MM.1S (cell line): ENCODE data around the gene DUSP9.

Source experiments
- DNase-seq: peaks from one replicate; pipeline ENCODE4 v3.0.0-alpha.2; 2015
- H2AFZ ChIP-seq: fragments of 300-600 bp; sonication (generic); 2 replicates; pipeline ENCODE4 v1.6.0; 2016; ENCODE audit warnings: antibody characterized with exemption, low read length
- H3F3A ChIP-seq: fragments of 300-600 bp; sonication (generic); 2 replicates; pipeline ENCODE4 v1.6.1; 2016; ENCODE audit warnings: mild to moderate bottlenecking, antibody characterized with exemption, low read length, moderate library complexity, mixed read lengths; ENCODE audit not compliant: insufficient read depth
- H3K27ac ChIP-seq: fragments of 300-600 bp; sonication (generic); 2 replicates; pipeline ENCODE4 v1.5.1; 2016; ENCODE audit warnings: mild to moderate bottlenecking, low read length
- H3K27me3 ChIP-seq: fragments of 300-600 bp; sonication (generic); replicated peaks from 2 replicates; pipeline ENCODE4 v1.6.0; 2016; ENCODE audit warnings: low read length; ENCODE audit not compliant: insufficient read depth
- H3K36me3 ChIP-seq: fragments of 300-600 bp; sonication (generic); replicated peaks from 2 replicates; pipeline ENCODE4 v1.6.1; 2016; ENCODE audit warnings: mild to moderate bottlenecking, low read length, mixed read lengths; ENCODE audit not compliant: insufficient read depth
- H3K4me1 ChIP-seq: fragments of 300-600 bp; sonication (generic); 2 replicates; pipeline ENCODE4 v1.6.1; 2016; ENCODE audit warnings: low read length, mixed read lengths
- H3K4me2 ChIP-seq: fragments of 300-600 bp; sonication (generic); 2 replicates; pipeline ENCODE4 v1.6.0; 2016; ENCODE audit warnings: low read depth, low read length
- H3K4me3 ChIP-seq: fragments of 300-600 bp; sonication (generic); 2 replicates; pipeline ENCODE4 v1.5.1; 2016; ENCODE audit warnings: low read length, mixed read lengths
- H3K79me2 ChIP-seq: fragments of 300-600 bp; sonication (generic); 2 replicates; pipeline ENCODE4 v1.6.1; 2016; ENCODE audit warnings: mixed run types, low read length, mixed read lengths
- H3K9ac ChIP-seq: fragments of 300-600 bp; sonication (generic); 2 replicates; pipeline ENCODE4 v1.6.1; 2016; ENCODE audit warnings: low read length, mixed read lengths
- H3K9me2 ChIP-seq: fragments of 300-600 bp; sonication (generic); replicated peaks from 2 replicates; pipeline ENCODE4 v1.6.1; 2016; ENCODE audit warnings: mild to moderate bottlenecking, low read length, mixed read lengths; ENCODE audit not compliant: insufficient read depth
- H3K9me3 ChIP-seq: fragments of 300-600 bp; sonication (generic); replicated peaks from 2 replicates; pipeline ENCODE4 v1.6.1; 2016; ENCODE audit warnings: mild to moderate bottlenecking, low read length, mixed read lengths; ENCODE audit not compliant: insufficient read depth
- H4K20me1 ChIP-seq: fragments of 300-600 bp; sonication (generic); 2 replicates; pipeline ENCODE4 v1.6.1; 2016; ENCODE audit warnings: mild to moderate bottlenecking, low read length, moderate library complexity, mixed read lengths; ENCODE audit not compliant: insufficient read depth
- CTCF ChIP-seq: fragments of 300-600 bp; sonication (generic); IDR thresholded peaks from 2 replicates; pipeline ENCODE4 v1.5.1; 2016; ENCODE audit warnings: antibody characterized with exemption, low read length, mixed read lengths
- EZH2 ChIP-seq: fragments of 300-600 bp; sonication (generic); optimal IDR thresholded peaks from 2 replicates; pipeline ENCODE3; 2017; ENCODE audit warnings: low read depth, mild to moderate bottlenecking, antibody characterized with exemption, low read length, mixed read lengths
- EZH2phosphoT487 ChIP-seq: fragments of 300-600 bp; sonication (generic); IDR thresholded peaks from 2 replicates; pipeline ENCODE4 v1.6.1; 2018; ENCODE audit warnings: antibody characterized with exemption, low read length

DUSP9 gene

DNA sequence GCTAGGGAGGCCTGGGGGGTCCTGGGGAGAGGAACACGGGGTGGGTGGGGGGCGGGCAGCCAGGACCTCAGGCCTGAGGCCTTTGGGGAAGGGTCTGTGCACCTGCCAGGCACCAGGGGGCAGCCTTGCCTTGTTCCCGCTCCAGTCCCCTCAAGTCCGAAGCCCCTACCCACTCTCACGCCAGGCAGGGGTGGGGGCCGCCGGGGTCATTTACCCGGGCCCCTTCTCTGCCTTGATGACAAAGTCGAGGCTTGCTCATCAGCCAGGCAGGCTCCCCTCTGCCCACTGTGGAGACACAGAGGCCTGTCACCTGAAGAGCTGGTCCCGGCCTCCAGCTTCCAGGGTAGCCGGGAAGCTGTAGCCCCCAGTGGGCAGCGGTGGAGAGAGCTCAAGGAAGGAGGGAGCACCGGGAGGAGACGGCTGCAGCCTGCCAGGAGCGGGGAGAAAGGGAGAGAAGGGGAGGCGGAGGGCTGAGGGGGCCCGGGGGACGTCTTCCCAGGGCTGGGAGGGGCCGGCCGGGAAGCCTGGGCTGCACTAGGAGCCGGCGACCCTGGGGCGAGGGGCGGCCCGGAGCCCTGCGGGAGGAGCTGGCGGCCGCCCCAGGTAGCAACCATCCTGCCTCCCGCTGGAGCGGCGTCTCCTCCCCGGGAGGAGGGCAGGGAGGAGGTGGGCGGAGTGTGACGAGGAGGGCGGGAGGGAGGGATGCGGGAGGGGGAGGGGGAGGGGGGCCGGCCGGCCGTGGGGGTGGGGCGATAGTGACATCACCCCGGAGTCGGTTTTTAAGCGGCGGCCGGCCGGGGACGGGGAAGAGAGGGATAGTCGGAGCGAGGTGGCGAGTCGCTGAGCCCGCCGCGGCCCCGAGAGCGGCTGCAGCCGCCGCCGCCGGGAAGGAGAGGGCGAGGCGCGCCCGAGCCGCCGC, 40.4 kb downstream of the DUSP9 start, which contains the start of gene SLC6A8:
Gene SLC6A8, plus strand, starts transcription at position 806 of the 919 bp plus-strand sequence. CDS start 649 bp downstream, outside the sequence.
- H3K9ac ChIP-seq: no peak within 1 kb of the TSS
- H3K36me3 ChIP-seq: no peaks in the 10 kb centered on the region
- H3K4me1 ChIP-seq: no peaks in the 10 kb centered on the region
- peaks cover 5% of the 10 kb centered on the region; the same call in 1 of the 2 replicates for H3K27me3 ChIP-seq
- H2AFZ ChIP-seq: peak within 1 kb of the TSS; percentile 51; the same call in 1 of the 2 replicates
- TF ChIP-seq CTCF: peak; percentile 33
- no peak for TF ChIP-seq EZH2
- no peaks in the 10 kb centered on the region for H3K79me2 ChIP-seq
- H3K4me2 ChIP-seq: peak within 1 kb of the TSS; percentile 59; the same call in 1 of the 2 replicates
- H3F3A ChIP-seq: no peaks in the 10 kb centered on the region
- peak; percentile 33 for DNase-seq
- H4K20me1 ChIP-seq: no peaks in the 10 kb centered on the region
- H3K27ac ChIP-seq: no peak within 1 kb of the TSS
- no peaks in the 10 kb centered on the region for H3K9me3 ChIP-seq
- H3K9me2 ChIP-seq: no peaks in the 10 kb centered on the region
- peak within 1 kb of the TSS; percentile 41; the same call in 1 of the 2 replicates for H3K4me3 ChIP-seq

DNA sequence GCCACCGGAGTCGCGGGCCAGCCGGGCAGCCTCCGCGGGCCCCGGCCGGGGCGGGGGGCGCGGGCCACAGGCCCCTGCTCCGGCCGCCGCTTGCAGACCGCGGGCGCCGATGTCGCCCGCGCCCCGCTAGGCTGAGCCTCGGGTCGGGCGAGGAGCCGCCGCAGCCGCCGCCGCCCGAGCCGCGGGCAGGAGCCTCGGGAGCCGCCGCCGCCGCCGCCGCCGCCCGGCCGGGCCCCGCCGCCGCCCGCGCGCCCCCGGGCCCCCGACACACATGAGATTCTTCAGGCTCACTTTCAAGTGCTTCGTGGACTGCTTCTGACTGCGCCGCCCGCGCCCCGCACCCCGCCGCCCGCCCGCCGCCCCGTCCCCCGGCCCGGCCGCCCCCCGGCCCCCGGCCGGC, 41.1 kb downstream of the DUSP9 start:
- Histone ChIP-seq H3K4me2 (no peak overlapping the region), H3K4me1 (no peaks in the 10 kb centered on the region), H3K36me3 (no peaks in the 10 kb centered on the region), H3K79me2 (no peaks in the 10 kb centered on the region), H2AFZ (no peak overlapping the region), H3K27me3 (peaks cover 5% of the 10 kb centered on the region; the same call in 1 of the 2 replicates), H3K9me2 (no peaks in the 10 kb centered on the region), H3K9ac (no peak overlapping the region), H3K9me3 (no peaks in the 10 kb centered on the region), H3K4me3 (no peak overlapping the region), H4K20me1 (no peaks in the 10 kb centered on the region), H3F3A (no peaks in the 10 kb centered on the region), H3K27ac (no peak overlapping the region)
- DNase-seq: no peak
- no peak for TF ChIP-seq CTCF
- no peak for TF ChIP-seq EZH2
- TF ChIP-seq EZH2phosphoT487: no peak

DNA sequence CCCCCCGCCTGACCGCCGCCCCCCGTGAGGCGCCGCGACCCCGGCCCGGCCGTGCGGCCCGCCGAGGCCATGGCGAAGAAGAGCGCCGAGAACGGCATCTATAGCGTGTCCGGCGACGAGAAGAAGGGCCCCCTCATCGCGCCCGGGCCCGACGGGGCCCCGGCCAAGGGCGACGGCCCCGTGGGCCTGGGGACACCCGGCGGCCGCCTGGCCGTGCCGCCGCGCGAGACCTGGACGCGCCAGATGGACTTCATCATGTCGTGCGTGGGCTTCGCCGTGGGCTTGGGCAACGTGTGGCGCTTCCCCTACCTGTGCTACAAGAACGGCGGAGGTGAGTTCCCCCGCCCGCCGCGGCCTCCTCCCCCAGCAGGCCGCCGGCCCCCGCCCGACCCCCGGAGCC, 41.5 kb downstream of the DUSP9 start:
- Histone ChIP-seq H3K4me3 (no peak overlapping the region), H3K9me3 (no peaks in the 10 kb centered on the region), H3K27me3 (peaks cover 5% of the 10 kb centered on the region; the same call in 1 of the 2 replicates), H4K20me1 (no peaks in the 10 kb centered on the region), H3K79me2 (no peaks in the 10 kb centered on the region), H3K9ac (no peak overlapping the region), H3K9me2 (no peaks in the 10 kb centered on the region), H3K36me3 (no peaks in the 10 kb centered on the region), H3F3A (no peaks in the 10 kb centered on the region), H3K27ac (no peak overlapping the region), H2AFZ (no peak overlapping the region), H3K4me2 (no peak overlapping the region), H3K4me1 (no peaks in the 10 kb centered on the region)
- TF ChIP-seq CTCF (no peak), EZH2 (no peak), EZH2phosphoT487 (no peak)
- DNase-seq: no peak
